ENCODE measurements around the gene GRID1.

Gene GRID1

DNA sequence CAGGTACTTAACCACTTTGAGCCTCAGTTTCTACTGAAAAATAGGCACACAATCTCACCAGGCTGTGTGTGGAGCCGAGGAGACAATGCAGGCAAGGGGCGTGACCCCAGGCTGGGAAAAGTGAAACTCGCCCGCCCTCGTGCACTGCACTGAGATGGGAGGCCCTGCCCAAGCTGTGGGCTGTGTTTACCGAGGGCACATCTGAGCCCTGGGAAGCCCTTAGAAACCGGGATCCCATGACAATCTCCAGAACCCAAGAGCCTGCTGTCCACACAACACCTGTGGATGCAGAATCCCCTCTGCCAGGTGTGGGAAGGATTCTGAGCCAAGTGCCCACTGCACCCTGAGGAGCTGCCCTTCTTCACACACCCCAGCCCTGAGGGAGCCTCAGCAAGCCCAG is 198.3 kb downstream of the GRID1 start:
- no peak for DNase-seq (ENCODE audit: low read depth in 2 of 2)

DNA sequence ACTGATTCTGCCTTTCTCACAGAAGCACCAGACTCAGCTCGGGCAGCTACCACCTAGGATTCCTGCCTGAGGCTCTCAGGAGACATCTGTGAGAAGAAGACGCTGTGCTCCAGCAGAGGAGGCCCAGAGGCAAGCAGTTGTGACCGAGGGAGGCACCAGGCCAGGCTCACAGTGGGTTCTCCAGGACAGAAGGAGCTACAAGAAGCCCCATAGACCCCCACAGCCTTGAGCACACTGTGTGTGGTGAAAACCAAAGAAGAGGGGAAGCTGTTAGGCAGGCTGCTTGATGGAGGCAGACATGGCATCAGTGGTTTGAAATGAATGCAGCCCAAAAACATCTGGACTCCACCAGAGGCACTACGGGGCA is 198.8 kb downstream of the GRID1 start:
- DNase-seq (ENCODE audit: low read depth in 2 of 2): no peak

GRCh38 chr10:86167121-86167761 is 199.4 kb downstream of the GRID1 start:
- DNase-seq (ENCODE audit: low read depth in 2 of 2): no peak

GRCh38 chr10:86165666-86166065 is 200.9 kb downstream of the GRID1 start:
- no peak for DNase-seq (ENCODE audit: low read depth in 2 of 2)

DNA sequence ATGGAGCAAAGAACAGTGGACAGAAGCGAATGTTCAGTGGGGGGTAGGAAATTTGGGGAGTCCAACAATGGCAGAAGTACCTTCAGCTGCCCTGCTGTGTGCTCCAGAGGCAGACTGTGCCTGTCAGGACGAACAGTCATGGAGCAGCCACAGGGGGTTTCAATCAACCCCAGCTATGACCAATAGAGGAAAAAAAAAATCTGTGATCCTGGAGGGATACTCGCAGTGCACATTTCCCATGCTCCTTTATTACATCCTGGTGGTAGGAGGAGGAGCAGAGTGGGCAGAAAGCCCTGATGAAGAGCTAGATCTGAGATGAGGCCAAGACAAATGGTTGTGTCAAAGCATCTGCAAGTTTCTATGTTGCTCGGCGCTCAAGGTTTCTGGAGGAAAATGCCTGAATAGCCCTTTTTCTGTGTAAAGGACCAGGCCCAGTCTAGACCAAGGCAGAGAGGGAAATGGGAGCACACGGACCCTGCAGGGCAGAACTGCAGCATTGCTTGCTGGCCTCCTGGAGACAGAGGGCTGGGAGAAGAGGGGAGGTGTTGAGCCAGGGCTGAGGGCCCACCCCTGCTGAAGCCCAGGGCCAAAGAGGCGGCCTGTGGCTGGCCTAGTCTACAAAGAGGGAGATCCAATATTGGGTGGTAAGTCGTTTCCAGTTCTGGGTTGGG is 201.5 kb downstream of the GRID1 start:
- DNase-seq (ENCODE audit: low read depth in 2 of 2): no peak

DNA sequence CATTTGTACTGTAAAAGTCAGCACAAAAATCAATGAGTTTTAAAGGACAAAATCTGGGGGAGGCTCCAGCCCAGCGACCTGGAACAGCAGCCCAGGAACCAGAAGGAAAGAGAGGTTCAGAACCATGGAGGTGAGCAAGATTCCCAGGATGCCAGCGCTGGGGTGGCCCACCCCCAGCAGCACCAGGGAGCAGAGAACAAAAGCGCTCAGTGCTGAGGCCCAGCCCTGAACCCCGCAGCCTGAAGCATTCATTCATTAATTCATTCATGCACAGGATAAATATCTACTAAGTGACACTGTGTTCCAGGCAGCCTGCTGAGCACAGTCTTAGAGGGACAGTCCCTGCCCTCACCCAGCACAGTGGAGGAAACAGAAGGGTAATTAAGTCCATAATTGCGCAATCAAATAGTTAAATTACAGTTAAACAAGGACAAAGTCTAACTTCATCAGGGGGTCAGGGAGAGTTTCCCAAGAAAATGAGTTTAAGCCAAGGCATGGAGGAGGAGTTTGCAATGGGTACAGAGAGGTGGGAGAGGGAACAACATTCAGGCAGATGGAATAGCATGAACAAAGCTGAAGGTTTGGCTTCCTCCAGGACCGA is 202.3 kb downstream of the GRID1 start:
- no peak for DNase-seq (ENCODE audit: low read depth in 2 of 2)

GRCh38 chr10:86163522-86164173 is 202.9 kb downstream of the GRID1 start:
- DNase-seq (ENCODE audit: low read depth in 2 of 2): no peak

- no peak for DNase-seq (ENCODE audit: low read depth in 2 of 2)
These were observed 203.7 kb downstream of the GRID1 start for GRCh38 chr10:86162696-86163400.

- DNase-seq (ENCODE audit: low read depth in 2 of 2): no peak
These were observed 204.6 kb downstream of the GRID1 start for GRCh38 chr10:86162036-86162435.

GRCh38 chr10:86160890-86161585 is 205.6 kb downstream of the GRID1 start:
- DNase-seq (ENCODE audit: low read depth in 2 of 2): no peak

DNA sequence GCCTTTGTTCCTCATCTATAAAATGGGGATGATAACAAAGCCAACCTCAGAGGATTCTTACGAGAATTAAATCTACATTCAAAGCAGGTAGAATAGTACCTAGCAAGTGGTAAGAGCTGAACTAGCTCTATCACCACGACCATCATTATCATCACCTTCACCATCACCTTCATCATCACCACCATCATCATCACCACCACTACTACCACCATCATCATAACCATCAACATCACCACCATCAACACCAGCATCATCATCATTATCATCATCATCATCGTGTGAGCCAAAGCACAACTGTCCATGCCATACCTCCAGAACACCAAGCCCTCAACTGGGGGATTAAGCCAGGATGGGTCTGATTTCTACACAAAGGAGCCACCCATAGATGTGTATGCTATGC is 206.8 kb downstream of the GRID1 start:
- no peak for DNase-seq (ENCODE audit: low read depth in 2 of 2)

DNA sequence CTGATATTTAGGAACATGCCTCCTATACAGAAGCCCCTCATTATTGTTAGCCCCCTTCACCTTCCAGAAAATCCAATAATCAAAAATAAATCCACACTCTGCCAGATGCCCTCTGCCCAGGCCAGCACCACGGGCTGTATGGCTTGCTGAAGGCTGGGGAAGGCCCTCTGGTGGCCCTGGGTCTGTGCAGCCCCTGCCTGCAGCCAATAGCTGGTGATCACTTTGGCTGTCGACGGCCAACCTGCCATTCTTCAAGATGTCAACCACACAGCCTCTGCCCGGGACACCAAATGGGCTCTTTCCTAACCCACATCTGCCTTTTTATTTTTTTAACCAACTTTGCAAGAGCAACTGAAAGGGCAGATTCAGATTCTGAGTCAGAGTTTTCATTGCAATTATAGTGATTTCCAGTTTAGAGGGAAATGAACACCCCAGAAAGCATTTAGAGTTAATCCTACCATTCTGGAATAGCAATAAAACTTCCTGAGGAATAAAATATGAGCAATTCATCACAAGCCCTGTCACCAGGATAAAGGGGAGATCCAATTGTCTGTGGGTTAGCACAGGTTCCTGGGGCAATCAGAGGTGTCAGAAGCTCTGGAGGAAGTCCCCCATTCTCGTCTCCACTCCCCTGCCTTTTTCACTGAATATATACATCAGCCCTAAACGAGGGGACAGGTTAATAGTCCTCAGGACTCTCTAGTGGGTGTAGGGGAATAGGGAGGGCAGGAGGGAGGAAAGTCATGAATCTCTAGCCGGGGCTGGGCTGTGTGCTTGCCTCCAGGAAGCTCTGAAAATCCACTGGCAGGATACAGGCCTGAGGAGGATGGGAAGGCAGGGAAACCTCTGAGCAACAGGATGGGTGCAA is 211.3 kb downstream of the GRID1 start:
- no peak for DNase-seq (ENCODE audit: low read depth in 2 of 2)

DNA sequence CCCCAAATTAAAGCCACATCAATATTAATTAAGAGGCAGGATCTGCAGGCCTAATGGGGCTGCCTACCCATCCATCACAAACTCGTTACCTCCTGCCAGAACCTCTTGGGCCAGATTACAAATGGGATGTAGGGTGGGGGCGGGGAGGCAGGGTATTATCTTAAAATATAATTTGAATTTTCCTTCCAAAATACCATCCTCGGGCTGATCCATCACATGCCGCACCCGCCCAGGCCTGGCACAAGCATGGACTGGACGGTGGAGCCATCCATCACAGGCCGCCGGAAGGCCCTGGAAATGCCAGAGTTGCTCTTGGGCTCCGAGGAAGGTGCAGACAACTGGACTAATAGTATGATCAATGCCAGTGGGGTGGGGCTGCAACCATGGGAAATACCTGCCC is 212.8 kb downstream of the GRID1 start:
- DNase-seq (ENCODE audit: low read depth in 2 of 2): no peak

DNA sequence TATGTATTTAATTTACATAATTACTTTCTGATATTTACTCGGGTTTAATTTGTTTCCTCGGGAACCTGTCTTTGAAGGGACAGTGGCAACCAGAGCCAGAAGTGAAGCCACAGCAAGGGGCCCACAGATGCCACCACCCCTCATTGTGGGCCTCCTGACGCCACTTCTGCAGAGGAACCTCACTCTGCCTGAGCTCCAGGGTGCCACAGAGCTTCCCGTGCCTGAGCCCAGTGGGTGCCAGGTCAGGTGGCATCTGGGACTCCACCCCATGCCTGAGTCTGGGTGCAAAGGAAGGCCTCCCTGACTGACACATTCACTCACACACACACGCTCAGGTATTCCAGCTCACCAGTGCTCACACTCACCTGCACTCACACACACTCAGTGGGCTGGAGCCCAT is 213.7 kb downstream of the GRID1 start:
- no peak for DNase-seq (ENCODE audit: low read depth in 2 of 2)

DNA sequence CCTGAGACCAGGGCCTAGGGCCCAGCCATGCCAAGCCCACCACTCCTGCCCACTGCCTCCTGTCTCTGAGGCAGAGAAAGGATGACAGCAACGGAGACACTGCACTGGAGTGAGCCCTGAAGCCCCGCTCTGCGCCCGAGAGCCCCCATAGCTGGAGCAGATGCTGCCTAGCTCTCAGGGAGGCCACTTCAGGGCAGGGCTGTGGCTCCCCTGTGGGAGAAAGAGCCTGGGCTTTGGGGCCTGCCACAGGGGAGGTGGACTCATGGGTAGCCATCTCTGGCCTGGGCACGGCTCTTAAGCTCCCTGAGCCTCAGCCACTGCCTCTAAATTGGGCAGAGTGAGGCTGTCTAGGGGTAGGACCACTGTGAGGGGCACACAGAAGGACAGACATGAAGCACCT is 214.2 kb downstream of the GRID1 start:
- no peak for DNase-seq (ENCODE audit: low read depth in 2 of 2)

DNA sequence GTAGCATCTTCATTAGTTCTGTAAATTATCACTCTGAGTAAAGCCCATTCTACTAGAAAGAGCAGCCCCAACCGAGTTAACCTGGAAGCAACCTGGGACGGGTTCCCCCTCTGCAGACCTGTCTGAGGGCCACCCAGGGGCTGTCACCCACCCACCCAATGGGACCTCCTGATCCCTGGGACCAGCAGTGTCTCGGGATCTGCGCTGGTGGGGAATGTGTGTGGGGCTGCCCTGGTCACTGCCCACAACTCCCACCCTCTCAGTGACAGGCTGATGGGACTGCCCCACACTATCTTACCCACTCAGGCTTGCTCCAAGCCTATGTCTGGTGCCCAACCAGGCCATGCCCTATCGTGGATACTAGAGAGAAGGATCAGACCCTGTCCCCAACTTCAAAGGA is 215.0 kb downstream of the GRID1 start:
- DNase-seq (ENCODE audit: low read depth in 2 of 2): no peak

DNA sequence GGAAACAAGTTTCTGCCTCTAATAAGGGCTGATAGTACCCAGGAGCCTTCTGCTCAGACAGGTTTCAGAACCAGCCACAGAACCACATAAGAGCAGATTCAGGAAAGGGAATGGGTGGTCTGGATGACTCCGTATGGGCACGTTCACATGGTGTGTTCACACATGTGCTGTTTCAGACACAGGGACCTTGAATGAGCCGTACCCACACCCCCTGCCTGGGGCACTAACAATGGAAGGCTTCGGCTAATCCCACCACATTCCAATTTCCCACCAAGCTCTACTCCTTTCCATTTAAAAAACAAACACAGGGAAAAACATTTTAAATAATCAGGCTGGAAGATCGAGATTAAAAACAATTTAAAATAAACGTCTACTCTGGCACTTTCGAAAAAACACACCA is 217.3 kb downstream of the GRID1 start:
- no peak for DNase-seq (ENCODE audit: low read depth in 2 of 2)

GRCh38 chr10:86148117-86148516 is 218.5 kb downstream of the GRID1 start:
- no peak for DNase-seq (ENCODE audit: low read depth in 2 of 2)

- no peak for DNase-seq (ENCODE audit: low read depth in 2 of 2)
These were observed 222.3 kb downstream of the GRID1 start for GRCh38 chr10:86144301-86144700.

DNA sequence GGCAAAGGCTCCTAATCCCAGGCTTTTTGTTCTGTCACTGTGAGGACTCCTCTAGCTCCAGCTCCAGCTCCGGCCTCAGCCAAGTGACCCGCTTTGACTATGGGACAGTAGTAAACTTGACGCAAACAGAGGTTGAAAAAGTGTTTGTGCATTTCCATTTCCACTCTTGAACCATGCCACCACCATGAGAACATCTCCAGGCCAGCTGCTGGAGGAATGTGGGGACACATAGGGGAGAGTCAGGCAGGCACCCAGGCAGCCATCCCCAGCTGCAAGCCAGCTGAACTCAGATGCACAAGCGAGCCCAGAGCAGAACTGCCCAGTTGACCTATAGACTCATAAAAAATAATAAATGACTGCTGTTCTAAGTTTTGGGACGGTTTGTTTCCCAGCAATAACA is 224.7 kb downstream of the GRID1 start:
- DNase-seq (ENCODE audit: low read depth in 2 of 2): no peak
